Choroid plexus epithelial cell (primary cell): Measurements from ENCODE around the gene AHCY.
"Not testable (repeated sequence)": the region's sequence is repeated elsewhere in the genome, so short reads cannot be mapped to it uniquely, and the experiment has no call there.

Experiments used
- DNase-seq: peaks from one replicate; pipeline ENCODE4 v3.0.0-alpha.2; 2010; ENCODE audit warnings: low read depth
- H3K4me3 ChIP-seq: 2 replicates; pipeline ENCODE4 v1.5.1; 2011; ENCODE audit warnings: low read depth, mild to moderate bottlenecking, control low read depth, low read length, moderate library complexity
- TF ChIP-seq, protein P1 (sequence below): conservative IDR thresholded peaks from 2 replicates; pipeline ENCODE4 v1.5.1; 2011; ENCODE audit warnings: low read depth, mild to moderate bottlenecking, control low read depth, inconsistent platforms, low read length, moderate library complexity

Gene AHCY

DNA sequence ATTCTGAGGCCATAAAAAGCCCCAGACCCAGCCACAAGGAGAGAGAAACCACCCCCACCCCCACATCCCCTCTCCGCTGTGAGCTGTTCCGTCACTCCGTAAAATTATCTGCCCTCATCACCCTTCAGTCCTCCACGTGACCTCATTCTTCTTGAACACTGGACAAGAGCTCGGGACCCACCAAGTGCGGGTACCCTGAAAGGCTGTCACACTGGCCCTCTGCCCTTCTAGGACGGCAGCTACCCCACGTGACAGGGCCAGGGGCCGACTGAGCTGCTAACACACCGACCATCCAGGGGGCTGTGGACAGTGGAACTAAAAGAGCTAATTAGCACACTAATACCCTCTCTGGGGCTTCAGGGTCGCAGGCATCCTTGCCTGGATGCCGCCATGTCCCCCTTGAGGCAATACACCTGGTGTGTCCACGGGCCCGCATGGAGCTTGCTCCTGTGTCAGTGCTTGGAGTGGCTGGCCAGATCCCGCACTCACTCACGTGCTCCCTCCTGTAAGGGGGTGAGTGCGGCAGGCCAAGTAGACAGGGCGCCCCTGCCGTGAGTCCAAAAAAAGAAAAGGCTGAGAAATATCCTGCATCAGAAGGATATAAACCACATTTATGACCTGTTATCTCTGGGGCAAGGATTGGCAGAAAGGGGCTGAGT, 29.2 kb upstream of the AHCY start:
- TF ChIP-seq, protein P1, sequence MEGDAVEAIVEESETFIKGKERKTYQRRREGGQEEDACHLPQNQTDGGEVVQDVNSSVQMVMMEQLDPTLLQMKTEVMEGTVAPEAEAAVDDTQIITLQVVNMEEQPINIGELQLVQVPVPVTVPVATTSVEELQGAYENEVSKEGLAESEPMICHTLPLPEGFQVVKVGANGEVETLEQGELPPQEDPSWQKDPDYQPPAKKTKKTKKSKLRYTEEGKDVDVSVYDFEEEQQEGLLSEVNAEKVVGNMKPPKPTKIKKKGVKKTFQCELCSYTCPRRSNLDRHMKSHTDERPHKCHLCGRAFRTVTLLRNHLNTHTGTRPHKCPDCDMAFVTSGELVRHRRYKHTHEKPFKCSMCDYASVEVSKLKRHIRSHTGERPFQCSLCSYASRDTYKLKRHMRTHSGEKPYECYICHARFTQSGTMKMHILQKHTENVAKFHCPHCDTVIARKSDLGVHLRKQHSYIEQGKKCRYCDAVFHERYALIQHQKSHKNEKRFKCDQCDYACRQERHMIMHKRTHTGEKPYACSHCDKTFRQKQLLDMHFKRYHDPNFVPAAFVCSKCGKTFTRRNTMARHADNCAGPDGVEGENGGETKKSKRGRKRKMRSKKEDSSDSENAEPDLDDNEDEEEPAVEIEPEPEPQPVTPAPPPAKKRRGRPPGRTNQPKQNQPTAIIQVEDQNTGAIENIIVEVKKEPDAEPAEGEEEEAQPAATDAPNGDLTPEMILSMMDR: no peak
- H3K4me3 ChIP-seq: no peak overlapping the region
- no peak for DNase-seq

- H3K4me3 ChIP-seq: no peak overlapping the region
Observed at GRCh38 chr20:34331838-34332237, 28.7 kb upstream of the AHCY start.

DNA sequence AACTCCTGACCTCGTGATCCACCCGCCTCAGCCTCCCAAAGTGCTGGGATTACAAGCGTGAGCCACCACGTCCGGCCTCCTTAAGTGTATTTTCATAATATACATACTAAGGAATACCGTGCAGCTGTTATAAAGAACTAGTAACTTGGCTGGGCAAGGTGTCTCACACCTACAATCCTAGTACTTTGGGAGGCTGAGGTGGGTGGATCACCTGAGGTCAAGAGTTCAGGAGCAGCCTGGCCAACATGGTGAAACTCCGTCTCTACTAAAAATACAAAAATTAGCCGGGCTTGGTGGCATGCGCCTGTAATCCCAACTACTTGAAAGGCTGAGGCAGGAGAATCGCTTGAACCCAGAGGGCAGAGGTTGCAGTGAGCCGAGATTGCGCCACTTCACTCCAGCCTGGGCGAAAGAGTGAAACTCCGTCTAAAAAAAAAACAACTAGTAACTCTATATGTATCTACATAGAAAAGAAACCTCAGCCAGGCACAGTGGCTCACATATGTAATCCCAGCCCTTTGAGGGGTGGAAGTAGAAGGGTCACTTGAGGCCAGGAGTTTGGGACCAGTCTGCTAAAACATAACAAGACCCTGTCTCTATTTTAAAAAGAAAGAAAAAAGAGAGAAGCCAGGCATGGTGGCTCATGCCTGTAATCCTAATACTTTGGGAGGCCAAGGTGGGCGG, 27.8 kb upstream of the AHCY start:
- H3K4me3 ChIP-seq, DNase-seq: not testable (repeated sequence)

More at GRCh38 chr20:34331838-34332237, 28.7 kb upstream of the AHCY start:
- no peak for DNase-seq
- TF ChIP-seq, protein P1: no peak

GRCh38 chr20:34328928-34329677, 25.9 kb upstream of the AHCY start:
- no peak overlapping the region for H3K4me3 ChIP-seq

GRCh38 chr20:34328207-34328606, 25.1 kb upstream of the AHCY start:
- H3K4me3 ChIP-seq, DNase-seq: not testable (repeated sequence)

More at GRCh38 chr20:34328928-34329677, 25.9 kb upstream of the AHCY start:
- TF ChIP-seq, protein P1: no peak
- DNase-seq: no peak

DNA sequence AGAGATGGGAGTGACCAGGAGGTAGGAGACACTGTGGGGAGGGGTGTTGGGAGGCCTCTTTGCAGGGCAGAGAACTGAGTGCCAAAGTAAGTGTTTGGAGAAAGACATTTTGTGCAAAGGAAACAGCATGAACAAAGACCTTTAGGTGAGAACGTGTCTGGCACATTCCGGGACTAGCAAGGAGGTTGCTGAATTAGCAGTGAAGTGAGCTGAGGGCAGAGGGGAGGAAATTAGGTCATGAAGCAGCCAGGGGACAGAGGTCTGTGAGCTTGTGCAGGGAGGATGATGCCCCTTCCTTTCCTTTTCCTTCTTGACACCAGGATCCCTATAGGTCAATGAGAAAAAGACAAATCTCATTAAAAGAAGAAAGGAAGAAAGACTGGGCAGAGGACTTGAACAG, 21.4 kb upstream of the AHCY start:
- no peak overlapping the region for H3K4me3 ChIP-seq
- TF ChIP-seq, protein P1: no peak
- no peak for DNase-seq

- no peak for DNase-seq
- no peak overlapping the region for H3K4me3 ChIP-seq
- TF ChIP-seq, protein P1: no peak
Observed at GRCh38 chr20:34322267-34323105, 19.3 kb upstream of the AHCY start.
